Urothelium cell line (cell line): ENCODE results near the gene ZNF732.
"Not testable (repeated sequence)": the region's sequence is repeated elsewhere in the genome, so short reads cannot be mapped to it uniquely, and the experiment has no call there.

Experiments
- DNase-seq: peaks from one replicate; pipeline ENCODE4 v3.0.0; 2011; ENCODE audit warnings: low spot score, mixed read lengths
- FAIRE-seq: peaks from 2 replicates; lab custom pipeline; 2011; peaks lifted over from hg19 to GRCh38; lab: Jason Lieb, UNC

Gene ZNF732

GRCh38 chr4:256492-256891 lies 48.8 kb downstream of the ZNF732 start:
- no peak for FAIRE-seq
- DNase-seq: no peak

GRCh38 chr4:253936-254756 lies 51.1 kb downstream of the ZNF732 start:
- DNase-seq (no peak), FAIRE-seq (no peak)

- FAIRE-seq: no peak
- no peak for DNase-seq
Measured at GRCh38 chr4:252065-252601, 53.1 kb downstream of the ZNF732 start.

DNA sequence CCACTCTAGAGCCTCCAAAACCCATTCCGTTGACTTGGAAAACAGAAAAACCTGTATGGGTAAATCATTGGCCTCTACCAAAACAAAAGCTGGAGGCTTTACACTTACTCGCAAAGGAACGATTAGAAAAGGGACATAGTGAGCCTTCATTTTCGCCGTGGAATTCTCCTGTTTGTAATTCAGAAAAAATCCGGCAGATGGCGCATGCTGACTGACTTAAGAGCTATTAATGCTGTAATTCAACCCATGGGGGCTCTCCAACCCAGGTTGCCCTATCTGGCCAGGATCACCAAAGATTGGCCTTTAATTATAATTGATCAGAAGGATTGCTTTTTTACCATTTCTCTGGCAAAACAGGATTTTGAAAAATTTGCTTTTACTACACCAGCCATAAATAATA lies 60.8 kb downstream of the ZNF732 start:
- FAIRE-seq (no peak), DNase-seq (peak; percentile 5)

- FAIRE-seq (no peak), DNase-seq (no peak)
Measured at GRCh38 chr4:243426-243825, 61.8 kb downstream of the ZNF732 start.

DNA sequence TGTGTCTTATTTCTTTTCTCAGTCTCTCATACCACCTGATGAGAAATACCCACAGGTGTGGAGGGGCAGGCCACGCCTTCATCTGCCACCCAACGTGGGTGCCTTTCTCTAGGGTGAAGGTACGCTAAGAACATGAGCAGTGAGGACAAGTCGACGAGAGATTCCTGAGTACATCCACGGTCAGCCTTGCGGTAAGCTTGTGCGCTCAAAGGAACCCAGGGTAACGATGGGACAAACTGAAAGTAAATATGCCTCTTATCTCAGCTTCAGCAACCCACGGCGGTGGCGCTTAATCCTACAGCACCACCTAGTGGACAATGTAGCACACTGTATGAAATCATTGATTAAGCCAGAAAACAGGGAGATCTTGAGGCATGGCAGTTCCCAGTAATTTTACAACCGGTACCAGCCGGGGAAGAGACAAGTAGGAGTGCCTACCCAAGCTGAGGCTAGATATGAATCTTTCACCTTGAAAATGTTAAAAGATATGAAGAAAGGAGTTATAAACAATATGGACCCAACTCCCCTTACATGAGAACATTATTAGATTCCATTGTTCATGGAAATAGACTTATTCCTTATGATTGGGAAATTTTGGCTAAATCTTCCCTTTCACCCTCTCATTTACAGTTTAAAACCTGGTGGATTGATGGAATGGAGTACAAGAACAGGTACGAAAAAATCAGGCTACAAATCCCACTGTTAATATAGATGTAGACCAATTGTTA lies 63.0 kb downstream of the ZNF732 start:
- peak; percentile 15 for DNase-seq
- no peak for FAIRE-seq

DNA sequence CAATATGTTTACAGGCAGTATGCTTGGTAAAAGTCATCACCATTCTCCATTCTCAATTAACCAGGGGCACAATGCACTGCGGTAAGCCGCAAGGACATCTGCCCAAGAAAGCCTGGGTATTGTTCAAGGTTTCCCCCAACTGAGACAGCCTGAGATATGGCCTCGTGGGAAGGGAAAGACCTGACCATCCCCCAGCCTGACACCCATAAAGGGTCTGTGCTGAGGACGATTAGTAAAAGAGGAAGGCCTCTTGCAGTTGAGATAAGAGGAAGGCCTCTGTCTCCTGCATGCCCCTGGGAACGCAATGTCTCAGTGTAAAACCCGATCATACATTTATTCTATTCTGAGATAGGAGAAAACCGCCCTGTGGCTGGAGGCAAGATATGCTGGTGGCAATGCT lies 63.9 kb downstream of the ZNF732 start:
- not testable (repeated sequence) for FAIRE-seq, DNase-seq

- DNase-seq: no peak
- no peak for FAIRE-seq
Measured at GRCh38 chr4:236028-236427, 69.2 kb downstream of the ZNF732 start.

DNA sequence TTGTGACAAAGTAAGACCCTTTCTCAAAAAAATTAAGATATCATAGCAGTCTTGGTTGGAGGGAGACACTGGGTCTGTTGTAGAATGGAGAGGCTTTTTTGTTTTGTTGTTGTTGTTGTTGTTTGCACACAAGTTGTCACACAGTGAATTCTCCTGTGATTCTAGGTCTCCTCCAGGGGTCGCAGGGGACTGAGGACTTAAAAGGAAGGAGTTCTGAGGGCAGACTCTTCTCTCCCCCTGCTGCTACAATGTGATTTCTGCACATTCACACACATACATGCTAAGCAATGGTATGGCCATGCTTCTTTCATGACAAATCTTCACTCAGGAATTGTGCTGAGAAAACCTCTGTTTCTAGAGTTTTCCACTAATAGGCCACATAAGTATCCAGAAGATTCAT lies 71.1 kb downstream of the ZNF732 start:
- no peak for DNase-seq
- no peak for FAIRE-seq

DNA sequence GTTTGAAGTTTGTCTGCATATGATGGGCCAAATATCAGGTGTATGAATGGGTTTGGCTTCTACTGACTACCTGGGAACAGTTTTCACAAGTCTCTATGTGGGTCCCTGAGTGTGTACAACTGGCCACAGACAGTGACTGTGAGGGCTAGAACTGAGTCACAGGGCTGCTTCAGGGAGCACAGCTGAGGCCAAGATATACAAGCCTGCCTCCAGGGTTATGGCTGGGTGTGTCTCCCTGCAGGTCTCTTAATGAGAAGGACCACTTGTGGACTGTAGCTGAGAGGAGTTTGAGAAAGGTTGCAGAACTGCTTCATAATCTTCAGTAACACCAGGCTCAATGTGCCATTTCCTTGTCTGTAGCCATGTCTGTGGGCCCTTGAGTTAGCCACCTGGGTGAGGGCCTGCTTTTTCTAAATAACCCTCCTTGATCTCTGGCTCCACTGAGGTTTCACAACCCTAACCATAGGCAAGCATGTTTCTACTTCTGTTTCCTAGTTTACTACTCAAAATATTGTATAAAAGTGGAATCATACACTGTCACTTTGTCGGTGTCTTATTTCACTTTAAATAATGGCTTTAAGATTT lies 81.3 kb downstream of the ZNF732 start:
- DNase-seq (no peak), FAIRE-seq (no peak)
